GM12878 (cell line): ENCODE measurements around the gene EPB41L2. TPM values are rescaled to one million over a fixed set of nuclear protein-coding genes. Genes with fewer than 3 reads are reported as not detected.

Source experiments
- ATAC-seq: fragments of 200-7000 bp; cut with Tn5 transposase; 3 replicates; pipeline ENCODE4 v1.9.1; 2020; ENCODE audit warnings: mild to moderate bottlenecking, moderate library complexity
- BruUV-seq: library from RNA; stranded (reverse); fragments of 400-500 nt; replicated peaks from 2 replicates; lab custom pipeline; 2021; lab: Mats Ljungman, UMichigan
- CTCF ChIA-PET: fragments of 300-600 bp; sonication (Branson Sonifier 250); formaldehyde crosslinking; extraction: SDS; loops from one replicate; lab custom pipeline; 2021; ENCODE audit warnings: inconsistent platforms; lab: Yijun Ruan, JAX
- POLR2A ChIA-PET: fragments of 350-600 bp; formaldehyde crosslinking; extraction: SDS; loops from one replicate; lab custom pipeline; 2021; ENCODE audit warnings: inconsistent platforms; lab: Charles Lee
- RAD21 ChIA-PET: fragments of 300-600 bp; sonication (Branson Sonifier 250); formaldehyde crosslinking; loops from one replicate; lab custom pipeline; 2023; ENCODE audit warnings: antibody characterized with exemption; ENCODE audit not compliant: unreplicated experiment; lab: Charles Lee
- SMC1A ChIA-PET: fragments of 300-600 bp; sonication (Branson Sonifier 250); formaldehyde crosslinking; loops from one replicate; lab custom pipeline; 2023; ENCODE audit not compliant: unreplicated experiment, uncharacterized antibody; lab: Charles Lee
- DNase-seq: peaks from one replicate; pipeline ENCODE4 v3.0.0-alpha.2; 2011; ENCODE audit warnings: low read depth, low spot score
- FAIRE-seq: peaks from 3 replicates; lab custom pipeline; 2011; peaks lifted over from hg19 to GRCh38; lab: Jason Lieb, UNC
- H2AFZ ChIP-seq: 2 replicates; pipeline ENCODE4 v1.6.0; 2011; ENCODE audit warnings: low read depth, low read length, control low read depth; ENCODE audit not compliant: control insufficient read depth
- H3K27ac ChIP-seq: 2 replicates; pipeline ENCODE4 v1.5.1; 2011; ENCODE audit warnings: control low read depth; ENCODE audit not compliant: control insufficient read depth, insufficient read depth
- H3K27me3 ChIP-seq, 2 experiments: replicated peaks in 1 of 2; 2 replicates each; pipeline versions ENCODE4 v1.6.0 to v1.6.1; 2011; ENCODE audit warnings: low read length in 1 of 2; ENCODE audit not compliant: control insufficient read depth in 2 of 2, insufficient read depth in 2 of 2
- H3K36me3 ChIP-seq, 2 experiments: 2 replicates each; pipeline ENCODE4 v1.5.1; 2011; ENCODE audit warnings: low read length in 1 of 2; ENCODE audit not compliant: control insufficient read depth in 2 of 2, insufficient read depth in 2 of 2
- H3K4me1 ChIP-seq: 2 replicates; pipeline ENCODE4 v1.6.1; 2011; ENCODE audit warnings: mild to moderate bottlenecking, low read length, moderate library complexity, mixed read lengths; ENCODE audit not compliant: control insufficient read depth, insufficient read depth
- H3K4me2 ChIP-seq: 2 replicates; pipeline ENCODE4 v1.6.0; 2011; ENCODE audit warnings: control low read depth; ENCODE audit not compliant: control insufficient read depth, insufficient read depth
- H3K4me3 ChIP-seq: fragments of 200-600 bp; sonication (generic); 2 replicates; pipeline ENCODE4 v1.5.1; 2016
- H3K79me2 ChIP-seq: 2 replicates; pipeline ENCODE4 v1.6.0; 2011; ENCODE audit warnings: low read length; ENCODE audit not compliant: control insufficient read depth, insufficient read depth
- H3K9ac ChIP-seq: 2 replicates; pipeline ENCODE4 v1.8.0; 2011; ENCODE audit warnings: low read length, control low read depth, mixed read lengths; ENCODE audit not compliant: control insufficient read depth, insufficient read depth
- H3K9me3 ChIP-seq: replicated peaks from 3 replicates; pipeline ENCODE4 v1.5.1; 2011; ENCODE audit warnings: mild to moderate bottlenecking, low read length; ENCODE audit not compliant: control insufficient read depth, insufficient read depth
- H4K20me1 ChIP-seq: 2 replicates; pipeline ENCODE4 v1.6.0; 2011; ENCODE audit not compliant: control insufficient read depth, insufficient read depth
- ATF7 ChIP-seq: fragments of 450-650 bp; IDR thresholded peaks from 2 replicates; pipeline ENCODE4 v1.6.1; 2016; ENCODE audit warnings: low read depth, mild to moderate bottlenecking
- BHLHE40 ChIP-seq, 2 experiments: fragments of 450-650 bp in 1 of 2; IDR thresholded peaks; 2 replicates each; pipeline ENCODE4 v1.6.1; 2011 to 2017; ENCODE audit warnings: low read depth in 2 of 2, borderline replicate concordance in 1 of 2, improper control_type of control experiment in 1 of 2, low read length in 1 of 2, mild to moderate bottlenecking in 1 of 2
- CEBPB ChIP-seq, 2 experiments: fragments of 150-350 bp in 1 of 2; IDR thresholded peaks; 2 replicates each; pipeline ENCODE4 v1.6.1; 2012 to 2014; ENCODE audit warnings: low read depth in 2 of 2, low read length in 2 of 2, borderline replicate concordance in 1 of 2, inconsistent platforms in 1 of 2
- IKZF2 ChIP-seq, 2 experiments: fragments of 450-650 bp; IDR thresholded peaks; 2 replicates each; pipeline ENCODE4 v1.6.1; 2017; ENCODE audit warnings: mild to moderate bottlenecking in 2 of 2, moderate library complexity in 2 of 2
- MEF2B ChIP-seq: fragments of 450-650 bp; IDR thresholded peaks from 2 replicates; pipeline ENCODE4 v1.6.1; 2018; ENCODE audit warnings: mild to moderate bottlenecking, moderate library complexity; ENCODE audit not compliant: partially characterized antibody, poor library complexity, severe bottlenecking
- MTA2 ChIP-seq: fragments of 450-650 bp; IDR thresholded peaks from 2 replicates; pipeline ENCODE4 v1.6.1; 2016; ENCODE audit warnings: low read depth, mild to moderate bottlenecking, moderate library complexity
- RB1 ChIP-seq: fragments of 450-650 bp; formaldehyde crosslinking; IDR thresholded peaks from 2 replicates; pipeline ENCODE4 v1.6.1; 2017; ENCODE audit warnings: mild to moderate bottlenecking, borderline replicate concordance
- RUNX3 ChIP-seq: IDR thresholded peaks from 2 replicates; pipeline ENCODE4 v1.6.1; 2012; ENCODE audit warnings: low read length, inconsistent platforms
- SPI1 ChIP-seq: IDR thresholded peaks from 2 replicates; pipeline ENCODE4 v1.6.1; 2011; ENCODE audit warnings: low read depth, mild to moderate bottlenecking, low read length, moderate library complexity, borderline replicate concordance; ENCODE audit not compliant: insufficient read depth
- ZNF384 ChIP-seq: IDR thresholded peaks from 2 replicates; pipeline ENCODE4 v1.6.1; 2012; ENCODE audit warnings: low read depth, mild to moderate bottlenecking, low read length, improper control_type of control experiment, borderline replicate concordance
- whole genome bisulfite sequencing: methylation state at CpG from one replicate; pipeline ENCODE4 v1.1.6; 2016; ENCODE audit warnings: low lambda C conversion rate; ENCODE audit not compliant: insufficient replicate concordance, insufficient coverage; ENCODE audit errors: missing lambda C conversion rate; 5-methylcytosine and 5-hydroxymethylcytosine counted together
- in situ Hi-C: fragments of 300-500 bp; cut with MboI; formaldehyde crosslinking; loops from 9 replicates; pipeline ENCODE4 v1.14.3; 2018; ENCODE audit warnings: mixed read lengths
- intact Hi-C: fragments of 100-400 bp; cut with micrococcal nuclease; formaldehyde crosslinking; loops from one replicate; pipeline ENCODE4 v1.14.2; 2022; ENCODE audit not compliant: unreplicated experiment
- polyA plus RNA-seq, 11 experiments: library from polyadenylated mRNA; depleted of rRNA in 4 of 11; unstranded in 6 of 11; stranded (reverse) in 5 of 11; fragments of >200 nt; fragmentation: Nextera tagmentation in 4 of 11; fragmentation: Illumina TruSeq in 1 of 11; extraction: Ambion mirVana in 4 of 11; extraction: Trizol in 1 of 11; gene quantifications; 1 replicate in 1 of 11; 2 replicates in 10 of 11; pipeline versions ENCODE4 v1.2.1 to v1.2.3, GENCODE V29; 2011 to 2016; ENCODE audit warnings: inconsistent platforms in 2 of 11, missing spikeins in 2 of 11, low read depth in 1 of 11
- total RNA-seq, 4 experiments: library from RNA; depleted of rRNA in 3 of 4; stranded (reverse); fragments of >200 nt in 3 of 4; fragmentation: Illumina TruSeq in 1 of 4; extraction: Trizol in 1 of 4; gene quantifications; 2 replicates each; pipeline versions ENCODE4 v1.2.1 to v1.2.3, GENCODE V29; 2013 to 2021
- TF ChIP-seq, protein P1 (sequence below): fragments of 450-650 bp; IDR thresholded peaks from 2 replicates; pipeline ENCODE4 v1.6.1; 2017; ENCODE audit warnings: mild to moderate bottlenecking, low read depth, inconsistent platforms; ENCODE audit not compliant: poor library complexity, severe bottlenecking

The EPB41L2 gene
- total and polyA plus RNA-seq, 10 of the 15 experiments (the other 5 are each of a cell fraction or from before 2014, with no cell fraction given): 7.4 to 41.6 (median 19.0) TPM

DNA sequence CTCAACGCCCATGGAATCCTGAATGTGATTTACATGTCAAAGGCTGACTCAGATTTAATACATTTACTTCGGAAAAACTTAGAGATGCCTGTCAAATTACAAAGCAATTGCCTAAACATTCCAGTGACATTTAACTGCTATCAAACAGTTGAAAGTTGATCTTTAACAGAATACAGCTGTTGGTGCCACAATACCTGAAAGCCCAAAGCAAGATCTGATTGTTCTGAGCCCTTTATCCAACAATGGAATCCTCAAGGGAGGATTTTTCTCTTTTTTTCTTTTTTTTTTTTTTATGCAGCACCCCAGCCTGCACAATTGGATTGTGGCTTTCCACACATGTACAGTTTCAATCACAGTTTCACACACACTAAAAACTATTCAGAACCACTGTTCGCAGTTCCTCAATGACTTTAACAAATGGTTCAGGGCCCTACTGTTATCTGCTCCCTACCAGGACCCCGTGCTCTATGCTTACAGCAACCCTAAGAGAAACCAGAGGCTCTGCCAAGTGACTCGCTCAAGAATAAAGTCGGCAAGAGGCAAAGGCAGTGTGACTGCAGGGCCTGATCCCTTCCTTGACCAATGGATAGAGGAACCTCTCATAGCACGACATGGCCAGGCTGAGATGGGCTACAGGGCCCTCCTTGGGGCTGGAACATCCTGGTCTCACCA lies 33.3 kb downstream of the EPB41L2 start:
- ATAC-seq (peak; percentile 95), FAIRE-seq (peak; percentile 88), DNase-seq (peak; percentile 34)
- BruUV-seq: no TSS peak
- Histone ChIP-seq H3K9ac (no peak overlapping the region), H3K27me3 (no peaks in the 10 kb centered on the region), H3K27ac (no peak overlapping the region), H4K20me1 (no peaks in the 10 kb centered on the region), H2AFZ (no peak overlapping the region), H3K9me3 (no peaks in the 10 kb centered on the region), H3K4me1 (peaks cover 8% of the 10 kb centered on the region), H3K4me3 (no peak overlapping the region), H3K79me2 (peaks cover 8% of the 10 kb centered on the region), H3K4me2 (peak overlapping the region; percentile 53), H3K36me3 (no peaks in the 10 kb centered on the region)
- 69% methylated on average over 7 of the region's 7 CpGs for WGBS
- ChIA-PET CTCF (interaction anchor here (1.3 kb wide), 1 partner anchor 10 kb away, joined by 3 read pairs; no protein-coding TSS in a partner anchor), RAD21 (interaction anchor here (1.0 kb wide), 1 partner anchor 31 kb away, joined by 4 read pairs; no protein-coding TSS in a partner anchor), POLR2A (interaction anchor here (0.7 kb wide), 1 partner anchor 82 kb away, joined by 3 read pairs; no protein-coding TSS in a partner anchor), SMC1A (interaction anchor here (0.7 kb wide), 1 partner anchor 367 kb away, joined by 4 read pairs; no protein-coding TSS in a partner anchor)
- in situ Hi-C loops (no loop called here), intact Hi-C loops (no loop called here)
- TF ChIP-seq ZNF384 (peak; percentile 89), BHLHE40 (IDR thresholded peaks at IDR 0.05; ENCODE audit: borderline replicate concordance in 1 of 2, low read depth in 2 of 2, low read length in 1 of 2) (0 out of 4 replicates have a peak, but pooled peaks of 1 of the 2 experiments have one; percentile 18), IKZF2 (IDR thresholded peaks at IDR 0.05) (peak; percentile 48 to 61; a peak in 3 of 4 replicates), ATF7 (no peak), MTA2 (0 out of 2 replicates have a peak, but pooled peaks have one; percentile 25), CEBPB (IDR thresholded peaks at IDR 0.05; ENCODE audit: borderline replicate concordance in 1 of 2, low read depth in 2 of 2, low read length in 2 of 2) (no peak), RUNX3 (peak; percentile 59), SPI1 (peak; percentile 77; the same call in 1 of the 2 replicates), MEF2B (peak; percentile 50), RB1 (no peak)
- TF ChIP-seq, protein P1, sequence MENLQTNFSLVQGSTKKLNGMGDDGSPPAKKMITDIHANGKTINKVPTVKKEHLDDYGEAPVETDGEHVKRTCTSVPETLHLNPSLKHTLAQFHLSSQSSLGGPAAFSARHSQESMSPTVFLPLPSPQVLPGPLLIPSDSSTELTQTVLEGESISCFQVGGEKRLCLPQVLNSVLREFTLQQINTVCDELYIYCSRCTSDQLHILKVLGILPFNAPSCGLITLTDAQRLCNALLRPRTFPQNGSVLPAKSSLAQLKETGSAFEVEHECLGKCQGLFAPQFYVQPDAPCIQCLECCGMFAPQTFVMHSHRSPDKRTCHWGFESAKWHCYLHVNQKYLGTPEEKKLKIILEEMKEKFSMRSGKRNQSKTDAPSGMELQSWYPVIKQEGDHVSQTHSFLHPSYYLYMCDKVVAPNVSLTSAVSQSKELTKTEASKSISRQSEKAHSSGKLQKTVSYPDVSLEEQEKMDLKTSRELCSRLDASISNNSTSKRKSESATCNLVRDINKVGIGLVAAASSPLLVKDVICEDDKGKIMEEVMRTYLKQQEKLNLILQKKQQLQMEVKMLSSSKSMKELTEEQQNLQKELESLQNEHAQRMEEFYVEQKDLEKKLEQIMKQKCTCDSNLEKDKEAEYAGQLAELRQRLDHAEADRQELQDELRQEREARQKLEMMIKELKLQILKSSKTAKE: no peak
